Spleen (tissue), 7 donors: ENCODE data around the gene SYAP1.

Experiments used
- POLR2A ChIP-seq, 3 donors: fragments of 450-650 bp; IDR thresholded peaks; one replicate each; pipeline ENCODE4 v1.5.1; 2017; ENCODE audit warnings: antibody characterized with exemption in 3 of 3, mild to moderate bottlenecking in 1 of 3
- POLR2AphosphoS5 ChIP-seq, 3 donors: sonication (generic); formaldehyde crosslinking; IDR thresholded peaks; one replicate each; pipeline ENCODE4 v1.5.1; 2017; ENCODE audit warnings: antibody characterized with exemption in 3 of 3
- TF ChIP-seq, protein P1 (sequence below), 11 experiments: fragments of 200-600 bp in 7 of 11; fragments of 450-650 bp in 4 of 11; sonication (generic) in 4 of 11; IDR thresholded peaks in 8 of 11; conservative IDR thresholded peaks in 3 of 11; 1 replicate in 7 of 11; 2 replicates in 4 of 11; pipeline versions ENCODE4 v1.4.0 to v1.8.0; 2016 to 2021; ENCODE audit warnings: antibody characterized with exemption in 11 of 11, inconsistent platforms in 4 of 11, mild to moderate bottlenecking in 1 of 11
- donor health status: DM: no; HTN: no; CAD: no; lungs with moderate emphysema.
- donor health status: DM: no; HTN: no; CAD: no.
- donor health status: DM: no; HTN: no; CAD: no.

- TF ChIP-seq, protein P1, sequence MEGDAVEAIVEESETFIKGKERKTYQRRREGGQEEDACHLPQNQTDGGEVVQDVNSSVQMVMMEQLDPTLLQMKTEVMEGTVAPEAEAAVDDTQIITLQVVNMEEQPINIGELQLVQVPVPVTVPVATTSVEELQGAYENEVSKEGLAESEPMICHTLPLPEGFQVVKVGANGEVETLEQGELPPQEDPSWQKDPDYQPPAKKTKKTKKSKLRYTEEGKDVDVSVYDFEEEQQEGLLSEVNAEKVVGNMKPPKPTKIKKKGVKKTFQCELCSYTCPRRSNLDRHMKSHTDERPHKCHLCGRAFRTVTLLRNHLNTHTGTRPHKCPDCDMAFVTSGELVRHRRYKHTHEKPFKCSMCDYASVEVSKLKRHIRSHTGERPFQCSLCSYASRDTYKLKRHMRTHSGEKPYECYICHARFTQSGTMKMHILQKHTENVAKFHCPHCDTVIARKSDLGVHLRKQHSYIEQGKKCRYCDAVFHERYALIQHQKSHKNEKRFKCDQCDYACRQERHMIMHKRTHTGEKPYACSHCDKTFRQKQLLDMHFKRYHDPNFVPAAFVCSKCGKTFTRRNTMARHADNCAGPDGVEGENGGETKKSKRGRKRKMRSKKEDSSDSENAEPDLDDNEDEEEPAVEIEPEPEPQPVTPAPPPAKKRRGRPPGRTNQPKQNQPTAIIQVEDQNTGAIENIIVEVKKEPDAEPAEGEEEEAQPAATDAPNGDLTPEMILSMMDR (IDR thresholded peaks at IDR 0.05 in 8 of 11, conservative IDR thresholded peaks at IDR 0.05 in 3 of 11), result no peak
- TF ChIP-seq POLR2A (IDR thresholded peaks at IDR 0.05) (no peak), POLR2AphosphoS5 (IDR thresholded peaks at IDR 0.05) (no peak)
Measured at GRCh38 chrX:16743604-16744325, 24.4 kb downstream of the SYAP1 start.
